ENCODE data around the gene OSMR.

Gene OSMR

DNA sequence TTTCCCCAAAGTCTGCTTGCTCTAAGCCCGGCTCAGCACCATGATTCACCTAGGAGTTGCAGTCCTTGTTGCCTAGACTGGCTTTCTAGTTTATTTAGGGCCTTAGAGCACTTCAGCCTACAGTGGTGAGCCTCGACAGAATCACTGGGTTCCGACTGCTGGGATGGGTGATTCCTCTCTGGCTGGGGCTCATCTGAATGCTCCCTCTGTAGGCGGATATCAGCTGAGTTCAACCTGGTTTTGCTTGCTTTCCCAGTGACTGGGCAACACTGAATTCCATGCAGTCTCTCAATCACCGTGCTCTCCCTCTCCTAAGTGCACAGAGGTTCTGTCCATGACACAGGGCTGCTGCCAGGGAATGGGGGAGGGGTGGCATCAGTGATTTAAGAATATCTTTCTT, 54.1 kb downstream of the OSMR start:
- no peak for DNase-seq (ENCODE audit: low read depth)
- no peak overlapping the region for H3K4me3 ChIP-seq (ENCODE audit: low read depth, low read length)
- TF ChIP-seq, protein P1, sequence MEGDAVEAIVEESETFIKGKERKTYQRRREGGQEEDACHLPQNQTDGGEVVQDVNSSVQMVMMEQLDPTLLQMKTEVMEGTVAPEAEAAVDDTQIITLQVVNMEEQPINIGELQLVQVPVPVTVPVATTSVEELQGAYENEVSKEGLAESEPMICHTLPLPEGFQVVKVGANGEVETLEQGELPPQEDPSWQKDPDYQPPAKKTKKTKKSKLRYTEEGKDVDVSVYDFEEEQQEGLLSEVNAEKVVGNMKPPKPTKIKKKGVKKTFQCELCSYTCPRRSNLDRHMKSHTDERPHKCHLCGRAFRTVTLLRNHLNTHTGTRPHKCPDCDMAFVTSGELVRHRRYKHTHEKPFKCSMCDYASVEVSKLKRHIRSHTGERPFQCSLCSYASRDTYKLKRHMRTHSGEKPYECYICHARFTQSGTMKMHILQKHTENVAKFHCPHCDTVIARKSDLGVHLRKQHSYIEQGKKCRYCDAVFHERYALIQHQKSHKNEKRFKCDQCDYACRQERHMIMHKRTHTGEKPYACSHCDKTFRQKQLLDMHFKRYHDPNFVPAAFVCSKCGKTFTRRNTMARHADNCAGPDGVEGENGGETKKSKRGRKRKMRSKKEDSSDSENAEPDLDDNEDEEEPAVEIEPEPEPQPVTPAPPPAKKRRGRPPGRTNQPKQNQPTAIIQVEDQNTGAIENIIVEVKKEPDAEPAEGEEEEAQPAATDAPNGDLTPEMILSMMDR (IDR thresholded peaks at IDR 0.05; ENCODE audit: insufficient read depth, low read depth, low read length, missing control alignments), result no peak

DNA sequence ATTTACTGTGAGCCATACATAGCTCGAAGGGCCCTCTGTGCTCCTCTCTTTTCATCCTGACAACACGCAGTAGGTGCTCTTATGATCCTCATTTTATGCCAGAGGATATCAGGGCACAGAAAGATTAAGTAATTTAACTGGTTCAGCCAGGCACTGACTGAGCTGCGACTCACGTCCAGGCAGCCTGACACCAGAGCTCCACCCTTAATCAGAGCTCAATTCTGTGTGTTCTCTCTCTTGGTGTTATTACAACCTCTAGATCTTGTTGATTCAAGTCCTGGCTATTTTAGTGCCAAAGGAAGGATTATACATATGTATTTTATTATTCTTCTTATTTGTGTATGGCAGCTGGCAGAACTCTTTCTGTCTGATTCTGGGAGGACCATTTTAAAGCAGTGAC, 59.7 kb downstream of the OSMR start:
- DNase-seq (ENCODE audit: low read depth), result no peak
- TF ChIP-seq, protein P1 (IDR thresholded peaks at IDR 0.05; ENCODE audit: insufficient read depth, low read depth, low read length, missing control alignments), result no peak
- no peak overlapping the region for H3K4me3 ChIP-seq (ENCODE audit: low read depth, low read length)

DNA sequence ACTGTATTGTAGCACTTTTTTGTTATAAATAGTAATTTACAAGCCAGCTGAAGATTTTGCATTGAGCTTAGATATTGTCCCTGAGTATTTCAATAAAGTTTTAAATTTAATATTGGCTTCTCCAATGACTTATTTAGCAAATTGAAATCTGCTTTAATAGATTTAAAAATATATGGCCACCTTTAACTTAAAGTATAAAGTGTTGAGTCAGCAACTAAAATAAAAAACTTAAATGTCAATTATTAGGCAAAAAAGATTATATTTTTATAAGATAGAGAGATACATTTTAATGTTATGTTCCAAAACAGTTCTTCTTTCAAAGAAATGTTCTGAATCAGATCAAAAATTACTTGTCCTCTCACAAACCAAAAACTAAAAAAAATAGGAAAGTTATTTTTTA, 60.7 kb downstream of the OSMR start:
- DNase-seq (ENCODE audit: low read depth), result no peak
- TF ChIP-seq, protein P1 (IDR thresholded peaks at IDR 0.05; ENCODE audit: insufficient read depth, low read depth, low read length, missing control alignments), result no peak
- no peak overlapping the region for H3K4me3 ChIP-seq (ENCODE audit: low read depth, low read length)

- H3K4me3 ChIP-seq (ENCODE audit: low read depth, low read length), result no peak overlapping the region
- DNase-seq (ENCODE audit: low read depth), result no peak
- TF ChIP-seq, protein P1 (IDR thresholded peaks at IDR 0.05; ENCODE audit: insufficient read depth, low read depth, low read length, missing control alignments), result no peak
Measured at GRCh38 chr5:38911933-38912332, 66.1 kb downstream of the OSMR start.

DNA sequence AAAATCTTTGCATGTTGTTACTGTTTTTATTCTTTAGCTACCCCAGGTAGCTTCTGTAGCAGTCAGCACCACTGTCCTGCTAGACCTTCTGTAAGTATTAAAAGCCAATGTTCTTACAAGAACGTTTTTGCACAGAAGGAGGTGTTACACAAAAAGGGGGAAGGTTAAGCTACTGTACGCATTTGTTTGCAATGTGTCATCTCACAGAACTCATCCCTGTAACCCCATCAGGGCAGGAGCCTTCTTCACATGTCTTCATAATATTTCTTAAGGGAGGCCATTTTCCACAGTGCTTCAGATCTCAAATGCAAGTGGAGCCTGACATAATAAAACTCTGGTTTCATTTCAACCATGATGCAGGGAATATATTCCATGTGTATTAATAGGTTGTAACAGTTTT, 67.9 kb downstream of the OSMR start:
- TF ChIP-seq, protein P1 (IDR thresholded peaks at IDR 0.05; ENCODE audit: insufficient read depth, low read depth, low read length, missing control alignments), result no peak
- H3K4me3 ChIP-seq (ENCODE audit: low read depth, low read length), result no peak overlapping the region

GRCh38 chr5:38916802-38917201, 71.0 kb downstream of the OSMR start:
- DNase-seq (ENCODE audit: low read depth), result no peak
- TF ChIP-seq, protein P1 (IDR thresholded peaks at IDR 0.05; ENCODE audit: insufficient read depth, low read depth, low read length, missing control alignments), result no peak
- no peak overlapping the region for H3K4me3 ChIP-seq (ENCODE audit: low read depth, low read length)

More for the DNA sequence above, 67.9 kb downstream of the OSMR start:
- DNase-seq (ENCODE audit: low read depth), result no peak

DNA sequence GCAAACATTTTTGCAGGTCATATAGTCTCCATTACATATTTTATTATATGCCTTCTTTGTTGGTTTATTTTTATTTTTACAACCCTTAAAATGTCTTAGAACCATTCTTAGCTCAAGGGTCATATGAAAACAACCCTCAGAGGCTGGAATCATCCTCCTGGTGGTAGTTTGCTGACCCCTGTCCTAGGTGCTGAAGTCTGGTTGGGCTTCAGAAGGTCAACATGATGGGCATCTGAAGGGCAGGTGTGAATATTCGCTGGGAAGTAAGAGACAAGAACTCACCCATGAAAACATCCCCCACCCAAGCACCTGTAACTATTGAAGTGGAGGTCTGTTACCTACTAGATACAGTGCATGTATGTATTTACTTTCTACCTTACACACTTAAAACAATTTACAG, 75.4 kb downstream of the OSMR start:
- no peak overlapping the region for H3K4me3 ChIP-seq (ENCODE audit: low read depth, low read length)
- no peak for DNase-seq (ENCODE audit: low read depth)
- TF ChIP-seq, protein P1 (IDR thresholded peaks at IDR 0.05; ENCODE audit: insufficient read depth, low read depth, low read length, missing control alignments), result no peak

Measured in GM12865 (cell line).